Measurements from ENCODE around the gene SIAH1.

SIAH1 gene

DNA sequence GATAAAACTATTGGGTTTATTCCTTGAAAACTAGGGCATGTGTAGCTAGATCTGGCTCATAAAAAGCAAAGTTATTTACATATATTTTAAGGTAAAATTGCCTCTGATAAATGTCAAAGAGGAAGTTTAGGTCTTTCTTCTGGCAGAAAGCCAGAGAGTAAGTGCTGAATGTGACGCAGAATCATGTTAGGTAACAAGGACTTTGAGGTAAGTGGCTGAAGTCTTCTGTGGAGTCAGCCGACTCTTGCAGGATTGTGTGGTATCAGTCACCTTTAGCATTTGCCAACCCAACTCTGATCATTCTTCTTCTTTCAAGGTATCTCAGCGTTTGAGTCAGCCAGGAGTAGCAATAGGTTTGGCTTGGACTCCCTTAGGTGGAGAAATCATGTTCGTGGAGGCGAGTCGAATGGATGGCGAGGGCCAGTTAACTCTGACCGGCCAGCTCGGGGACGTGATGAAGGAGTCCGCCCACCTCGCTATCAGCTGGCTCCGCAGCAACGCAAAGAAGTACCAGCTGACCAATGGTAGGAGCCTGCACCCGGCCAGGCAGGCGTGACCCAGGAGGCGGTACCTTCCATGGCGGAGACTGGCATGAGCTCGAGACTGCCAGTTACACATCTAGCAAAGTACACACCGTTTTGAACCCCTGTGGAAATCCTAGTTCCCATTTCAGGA, 37.9 kb downstream of the SIAH1 start:
- Histone ChIP-seq H3K9ac (ENCODE audit: low read length) (no peak overlapping the region), H3K4me1 (ENCODE audit: control insufficient read depth, low read depth, low read length) (no peaks in the 10 kb centered on the region), H3K27me3 (ENCODE audit: control insufficient read depth, insufficient read depth, low read length) (no peaks in the 10 kb centered on the region), H3K36me3 (ENCODE audit: control insufficient read depth, low read depth, low read length) (peaks cover 13% of the 10 kb centered on the region), H3K27ac (ENCODE audit: low read length) (no peak overlapping the region), H3K9me3 (ENCODE audit: control insufficient read depth, low read depth, low read length) (no peaks in the 10 kb centered on the region), H3K4me3 (ENCODE audit: low read length) (no peak overlapping the region)

DNA sequence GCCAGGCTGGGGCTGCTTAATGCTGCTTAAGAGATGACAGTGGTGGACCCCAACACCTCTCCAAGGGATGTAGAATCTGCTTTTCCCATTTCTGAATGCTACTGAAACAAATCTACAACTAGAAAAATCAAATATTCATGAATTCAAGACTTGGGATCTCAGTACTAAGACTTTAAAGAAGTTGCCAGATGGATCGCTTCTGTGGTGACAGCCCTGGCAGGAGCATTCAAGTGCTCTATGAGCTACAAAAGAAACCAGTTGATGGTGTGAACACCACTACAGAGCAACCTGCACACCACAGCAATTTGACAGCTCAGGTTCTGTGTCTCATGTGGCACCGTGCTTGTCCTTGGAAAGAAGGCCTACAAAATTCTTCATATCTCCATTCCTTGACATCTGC, 42.6 kb downstream of the SIAH1 start:
- Histone ChIP-seq H3K36me3 (ENCODE audit: control insufficient read depth, low read depth, low read length) (no peaks in the 10 kb centered on the region), H3K27me3 (ENCODE audit: control insufficient read depth, insufficient read depth, low read length) (no peaks in the 10 kb centered on the region), H3K27ac (ENCODE audit: low read length) (no peak overlapping the region), H3K4me3 (ENCODE audit: low read length) (no peak overlapping the region), H3K4me1 (ENCODE audit: control insufficient read depth, low read depth, low read length) (no peaks in the 10 kb centered on the region), H3K9me3 (ENCODE audit: control insufficient read depth, low read depth, low read length) (no peaks in the 10 kb centered on the region), H3K9ac (ENCODE audit: low read length) (no peak overlapping the region)

GRCh38 chr16:48340054-48340453, 45.2 kb downstream of the SIAH1 start:
- Histone ChIP-seq H3K27me3 (ENCODE audit: control insufficient read depth, insufficient read depth, low read length) (no peaks in the 10 kb centered on the region), H3K9ac (ENCODE audit: low read length) (no peak overlapping the region), H3K4me1 (ENCODE audit: control insufficient read depth, low read depth, low read length) (peaks cover 5% of the 10 kb centered on the region), H3K36me3 (ENCODE audit: control insufficient read depth, low read depth, low read length) (peaks cover 5% of the 10 kb centered on the region), H3K27ac (ENCODE audit: low read length) (no peak overlapping the region), H3K9me3 (ENCODE audit: control insufficient read depth, low read depth, low read length) (no peaks in the 10 kb centered on the region), H3K4me3 (ENCODE audit: low read length) (no peak overlapping the region)

- Histone ChIP-seq H3K36me3 (ENCODE audit: control insufficient read depth, low read depth, low read length) (peaks cover 8% of the 10 kb centered on the region), H3K4me1 (ENCODE audit: control insufficient read depth, low read depth, low read length) (peaks cover 11% of the 10 kb centered on the region), H3K4me3 (ENCODE audit: low read length) (no peak overlapping the region), H3K9me3 (ENCODE audit: control insufficient read depth, low read depth, low read length) (no peaks in the 10 kb centered on the region), H3K27me3 (ENCODE audit: control insufficient read depth, insufficient read depth, low read length) (no peaks in the 10 kb centered on the region), H3K27ac (ENCODE audit: low read length) (no peak overlapping the region), H3K9ac (ENCODE audit: low read length) (no peak overlapping the region)
Measured at GRCh38 chr16:48335961-48336360, 49.3 kb downstream of the SIAH1 start.

- Histone ChIP-seq H3K9me3 (ENCODE audit: control insufficient read depth, low read depth, low read length) (no peaks in the 10 kb centered on the region), H3K36me3 (ENCODE audit: control insufficient read depth, low read depth, low read length) (peaks cover 8% of the 10 kb centered on the region), H3K4me3 (ENCODE audit: low read length) (no peak overlapping the region)
Measured at GRCh38 chr16:48334325-48334724, 50.9 kb downstream of the SIAH1 start.

GRCh38 chr16:48332978-48333377, 52.2 kb downstream of the SIAH1 start:
- Histone ChIP-seq H3K9ac (ENCODE audit: low read length) (no peak overlapping the region), H3K27ac (ENCODE audit: low read length) (no peak overlapping the region), H3K4me1 (ENCODE audit: control insufficient read depth, low read depth, low read length) (peaks cover 11% of the 10 kb centered on the region), H3K4me3 (ENCODE audit: low read length) (no peak overlapping the region), H3K36me3 (ENCODE audit: control insufficient read depth, low read depth, low read length) (peaks cover 8% of the 10 kb centered on the region), H3K27me3 (ENCODE audit: control insufficient read depth, insufficient read depth, low read length) (no peaks in the 10 kb centered on the region), H3K9me3 (ENCODE audit: control insufficient read depth, low read depth, low read length) (no peaks in the 10 kb centered on the region)

More at GRCh38 chr16:48334325-48334724, 50.9 kb downstream of the SIAH1 start:
- no peaks in the 10 kb centered on the region for H3K27me3 ChIP-seq (ENCODE audit: control insufficient read depth, insufficient read depth, low read length)
- no peak overlapping the region for H3K27ac ChIP-seq (ENCODE audit: low read length)
- peaks cover 11% of the 10 kb centered on the region for H3K4me1 ChIP-seq (ENCODE audit: control insufficient read depth, low read depth, low read length)
- no peak overlapping the region for H3K9ac ChIP-seq (ENCODE audit: low read length)

DNA sequence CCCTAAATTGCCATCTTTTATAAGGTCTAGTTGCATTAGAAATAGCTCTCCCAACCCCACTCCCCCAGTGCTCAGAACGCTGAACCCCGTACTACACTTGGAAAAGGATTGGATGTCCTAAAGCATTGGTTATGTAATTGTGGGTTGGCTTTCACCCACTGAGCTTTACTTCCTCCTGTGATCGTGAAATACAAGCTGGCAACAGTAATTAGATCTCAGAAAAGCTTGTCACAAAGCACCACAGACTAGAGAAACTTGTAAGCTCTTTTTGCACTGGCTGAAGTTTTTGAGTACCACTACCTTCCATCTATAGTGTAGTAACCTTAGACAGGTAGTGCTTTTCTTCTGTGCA, 54.4 kb downstream of the SIAH1 start:
- Histone ChIP-seq H3K9ac (ENCODE audit: low read length) (no peak overlapping the region), H3K27me3 (ENCODE audit: control insufficient read depth, insufficient read depth, low read length) (no peaks in the 10 kb centered on the region), H3K4me3 (ENCODE audit: low read length) (no peak overlapping the region), H3K36me3 (ENCODE audit: control insufficient read depth, low read depth, low read length) (peaks cover 8% of the 10 kb centered on the region), H3K27ac (ENCODE audit: low read length) (no peak overlapping the region), H3K4me1 (ENCODE audit: control insufficient read depth, low read depth, low read length) (peaks cover 7% of the 10 kb centered on the region), H3K9me3 (ENCODE audit: control insufficient read depth, low read depth, low read length) (no peaks in the 10 kb centered on the region)

GRCh38 chr16:48330189-48330840, 54.9 kb downstream of the SIAH1 start:
- Histone ChIP-seq H3K27ac (ENCODE audit: low read length) (no peak overlapping the region), H3K9ac (ENCODE audit: low read length) (no peak overlapping the region), H3K9me3 (ENCODE audit: control insufficient read depth, low read depth, low read length) (no peaks in the 10 kb centered on the region), H3K27me3 (ENCODE audit: control insufficient read depth, insufficient read depth, low read length) (no peaks in the 10 kb centered on the region), H3K4me3 (ENCODE audit: low read length) (no peak overlapping the region), H3K36me3 (ENCODE audit: control insufficient read depth, low read depth, low read length) (peaks cover 5% of the 10 kb centered on the region), H3K4me1 (ENCODE audit: control insufficient read depth, low read depth, low read length) (peaks cover 6% of the 10 kb centered on the region)

DNA sequence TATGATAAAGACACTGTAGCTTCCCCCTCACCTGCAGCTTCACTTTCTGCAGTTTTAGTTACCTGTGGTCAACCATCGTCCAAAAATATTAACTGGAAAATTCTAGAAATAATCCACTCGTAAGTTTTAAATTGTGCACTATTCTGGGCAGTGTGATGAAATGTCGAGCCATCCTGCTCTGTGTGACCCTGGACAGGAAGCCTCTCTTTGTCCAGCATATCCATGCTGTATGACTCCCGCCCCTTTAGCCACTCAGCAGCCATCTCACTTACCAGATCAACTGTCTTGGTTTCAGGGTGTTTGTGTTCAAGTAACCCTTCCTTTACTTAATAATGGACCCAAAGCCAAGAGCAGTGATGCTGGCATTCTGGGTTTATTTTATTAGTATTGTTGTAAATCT, 56.1 kb downstream of the SIAH1 start:
- H3K4me1 ChIP-seq (ENCODE audit: control insufficient read depth, low read depth, low read length): peaks cover 6% of the 10 kb centered on the region
- H3K36me3 ChIP-seq (ENCODE audit: control insufficient read depth, low read depth, low read length): no peaks in the 10 kb centered on the region
- no peaks in the 10 kb centered on the region for H3K9me3 ChIP-seq (ENCODE audit: control insufficient read depth, low read depth, low read length)
- no peak overlapping the region for H3K27ac ChIP-seq (ENCODE audit: low read length)
- H3K9ac ChIP-seq (ENCODE audit: low read length): no peak overlapping the region
- no peaks in the 10 kb centered on the region for H3K27me3 ChIP-seq (ENCODE audit: control insufficient read depth, insufficient read depth, low read length)
- H3K4me3 ChIP-seq (ENCODE audit: low read length): no peak overlapping the region

GRCh38 chr16:48326915-48327314, 58.3 kb downstream of the SIAH1 start:
- Histone ChIP-seq H3K9ac (ENCODE audit: low read length) (no peak overlapping the region), H3K9me3 (ENCODE audit: control insufficient read depth, low read depth, low read length) (no peaks in the 10 kb centered on the region), H3K4me1 (ENCODE audit: control insufficient read depth, low read depth, low read length) (no peaks in the 10 kb centered on the region), H3K36me3 (ENCODE audit: control insufficient read depth, low read depth, low read length) (no peaks in the 10 kb centered on the region), H3K27me3 (ENCODE audit: control insufficient read depth, insufficient read depth, low read length) (no peaks in the 10 kb centered on the region), H3K4me3 (ENCODE audit: low read length) (no peak overlapping the region), H3K27ac (ENCODE audit: low read length) (no peak overlapping the region)

DNA sequence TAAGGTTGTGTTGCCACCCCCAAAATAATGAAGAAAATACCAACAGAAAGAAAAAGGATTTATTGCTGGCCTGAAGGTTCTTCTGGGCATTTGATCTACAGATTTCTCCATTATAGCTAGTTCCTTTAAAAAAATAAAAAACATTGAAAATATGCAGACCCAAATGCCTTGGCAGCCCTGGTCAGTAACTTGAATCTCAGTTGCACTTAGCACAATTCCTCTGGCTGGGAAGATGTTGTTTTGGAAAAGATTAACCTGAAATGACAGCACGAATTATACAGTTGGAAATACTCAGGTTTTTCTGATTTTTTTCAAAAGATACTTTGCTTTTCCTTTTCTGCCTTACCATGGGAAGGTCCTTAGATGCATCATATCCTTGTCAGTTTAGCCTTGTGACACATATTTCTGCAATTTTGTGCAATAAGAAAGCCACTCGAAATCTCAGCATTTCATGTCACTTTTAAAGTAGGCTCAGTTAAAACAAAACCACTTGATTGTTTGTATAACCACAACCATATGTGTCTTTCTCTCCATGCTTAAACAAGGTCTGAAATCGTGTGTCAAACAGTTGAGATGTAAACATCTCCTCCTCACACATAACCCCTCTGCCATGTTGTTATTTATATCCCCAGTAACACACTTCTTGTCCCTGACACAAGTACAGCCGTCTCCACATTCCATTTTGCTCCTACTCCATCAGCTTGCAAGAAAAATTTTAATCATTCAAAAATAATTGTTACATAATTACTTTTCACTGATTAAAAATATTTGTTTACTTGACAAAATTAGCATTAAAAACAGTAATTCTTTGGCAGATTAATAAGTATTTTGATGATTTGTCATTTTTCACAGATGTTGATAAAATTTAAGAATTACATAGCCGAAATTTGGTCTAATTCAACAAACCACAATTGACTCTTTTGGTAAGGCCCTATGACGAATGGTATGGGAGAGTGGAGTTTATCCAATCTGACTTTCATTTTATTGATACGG, 61.1 kb downstream of the SIAH1 start:
- no peaks in the 10 kb centered on the region for H3K4me1 ChIP-seq (ENCODE audit: control insufficient read depth, low read depth, low read length)
- H3K9ac ChIP-seq (ENCODE audit: low read length): no peak overlapping the region
- H3K36me3 ChIP-seq (ENCODE audit: control insufficient read depth, low read depth, low read length): no peaks in the 10 kb centered on the region
- H3K4me3 ChIP-seq (ENCODE audit: low read length): no peak overlapping the region
- no peak overlapping the region for H3K27ac ChIP-seq (ENCODE audit: low read length)
- no peaks in the 10 kb centered on the region for H3K27me3 ChIP-seq (ENCODE audit: control insufficient read depth, insufficient read depth, low read length)
- H3K9me3 ChIP-seq (ENCODE audit: control insufficient read depth, low read depth, low read length): no peaks in the 10 kb centered on the region
